Stimulated activated naive CD4-positive, alpha-beta T cell (primary cell): ENCODE results near the gene ADRA2B.
"Not testable (repeated sequence)": the region's sequence is repeated elsewhere in the genome, so short reads cannot be mapped to it uniquely, and the experiment has no call there.

Source experiments
- DNase-seq, 6 experiments: peaks; one replicate each; lab custom pipeline; 2025; lab: John Stamatoyannopoulos, UW

The ADRA2B gene

DNA sequence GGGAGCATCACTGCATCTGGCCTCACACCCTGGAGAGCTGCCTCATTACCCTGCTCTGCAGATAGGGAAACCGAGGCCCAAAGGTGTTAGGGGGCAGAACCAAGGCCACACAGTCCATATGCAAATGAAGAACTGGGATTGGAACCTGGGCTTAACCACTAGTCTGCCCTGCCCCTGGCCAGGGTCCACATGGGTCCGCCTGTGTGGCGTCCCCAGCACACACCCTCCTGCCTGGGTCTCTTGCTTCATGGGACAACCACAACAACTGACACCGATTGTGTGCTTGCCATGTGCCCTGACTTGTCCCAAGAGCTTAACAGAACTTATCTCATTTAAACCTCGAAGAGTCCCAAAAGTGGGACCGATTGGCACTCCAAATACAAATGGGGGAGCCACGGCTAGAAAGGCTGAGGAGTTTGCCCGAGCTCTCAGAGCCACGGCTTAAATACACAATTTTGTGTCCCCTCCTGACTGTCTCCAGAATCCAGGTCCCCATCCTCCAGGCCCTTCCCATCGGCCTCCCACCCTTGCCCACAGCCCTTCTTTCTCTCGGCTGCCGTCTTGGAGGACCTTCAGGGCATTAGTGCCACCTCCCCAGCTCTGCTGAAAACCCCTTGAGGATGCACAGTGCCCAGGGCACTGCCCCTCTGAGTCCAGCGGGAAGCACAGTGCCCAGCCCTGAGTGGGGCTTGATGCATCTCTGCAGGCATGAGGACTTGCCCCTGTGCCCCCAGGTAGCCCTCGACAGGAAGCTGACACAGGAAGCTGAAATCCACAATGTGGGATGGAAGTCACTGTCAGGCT, 34.6 kb upstream of the ADRA2B start:
- no peak for DNase-seq

DNA sequence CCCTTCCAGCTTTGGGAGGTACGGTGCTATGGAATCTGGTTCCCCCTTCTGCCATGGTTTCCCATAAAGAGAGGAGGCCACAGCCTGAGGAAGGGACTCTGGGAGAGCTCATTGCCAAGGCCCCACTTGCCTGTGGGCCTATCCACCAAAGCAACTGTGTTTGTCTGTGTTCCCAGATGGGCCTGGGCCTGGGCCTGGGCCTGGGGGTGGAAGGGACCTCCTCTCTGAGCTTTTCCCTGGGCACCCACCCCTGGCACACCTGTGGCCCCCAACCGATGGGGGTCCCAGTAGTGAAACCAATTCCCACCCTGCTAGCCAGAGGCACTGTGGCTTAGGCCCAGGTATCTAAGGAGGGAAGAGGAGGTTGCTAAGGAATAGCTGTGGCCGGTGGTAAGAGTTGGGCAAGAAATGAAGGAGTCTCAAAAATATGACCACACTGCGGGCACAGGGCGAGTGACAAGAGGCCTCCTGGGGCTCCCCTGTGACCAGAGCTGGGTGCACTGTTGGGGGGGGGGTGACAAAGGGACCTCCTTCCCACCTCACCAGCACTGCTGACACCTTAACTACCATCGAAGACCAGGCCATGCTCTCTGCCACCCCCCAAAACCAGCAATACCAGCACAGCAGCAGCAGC, 33.8 kb upstream of the ADRA2B start:
- no peak for DNase-seq

- DNase-seq: peak; percentile 91 to 97 (median 96)
These were observed 32.2 kb upstream of the ADRA2B start for GRCh38 chr2:96148410-96149217.

DNA sequence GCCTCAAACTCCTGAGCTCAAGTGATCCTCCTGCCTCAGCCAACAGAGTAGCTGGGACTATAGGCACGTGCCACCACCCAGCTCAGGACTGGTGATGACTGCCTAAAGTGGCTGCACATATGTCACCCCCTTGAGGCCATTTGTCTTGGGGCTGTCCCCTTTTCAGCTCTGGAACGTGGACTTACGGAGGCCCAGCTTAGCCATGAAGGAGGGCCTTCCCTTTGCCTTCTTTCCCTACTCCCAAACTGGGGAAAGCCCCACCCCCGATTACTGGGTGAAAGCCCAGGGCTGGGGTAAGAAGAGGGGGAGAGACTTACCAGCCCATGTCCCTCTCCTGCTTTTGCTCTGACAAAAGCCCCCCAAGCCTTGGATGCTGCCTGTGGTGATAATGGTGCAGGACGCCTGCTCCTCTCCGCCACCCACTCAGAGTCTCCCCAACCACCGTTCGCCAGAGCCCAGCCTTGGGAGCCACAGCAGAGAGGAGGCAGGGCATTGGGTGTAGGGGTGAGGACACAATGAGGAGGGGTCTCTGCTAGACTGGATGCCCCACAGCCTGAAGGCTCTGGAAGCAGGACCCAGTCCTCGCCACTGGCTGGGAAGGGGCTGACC, 31.3 kb upstream of the ADRA2B start:
- DNase-seq: peak in 1 of 6 experiments; percentile 27

GRCh38 chr2:96146881-96147592, 30.7 kb upstream of the ADRA2B start:
- peak in 1 of 6 experiments; percentile 42 for DNase-seq

- DNase-seq: peak; percentile 85 to 96 (median 92)
These were observed 29.9 kb upstream of the ADRA2B start for GRCh38 chr2:96146153-96146880.

- peak in 2 of 6 experiments; percentile 53 to 67 for DNase-seq
These were observed 29.4 kb upstream of the ADRA2B start for GRCh38 chr2:96145848-96146152.

DNA sequence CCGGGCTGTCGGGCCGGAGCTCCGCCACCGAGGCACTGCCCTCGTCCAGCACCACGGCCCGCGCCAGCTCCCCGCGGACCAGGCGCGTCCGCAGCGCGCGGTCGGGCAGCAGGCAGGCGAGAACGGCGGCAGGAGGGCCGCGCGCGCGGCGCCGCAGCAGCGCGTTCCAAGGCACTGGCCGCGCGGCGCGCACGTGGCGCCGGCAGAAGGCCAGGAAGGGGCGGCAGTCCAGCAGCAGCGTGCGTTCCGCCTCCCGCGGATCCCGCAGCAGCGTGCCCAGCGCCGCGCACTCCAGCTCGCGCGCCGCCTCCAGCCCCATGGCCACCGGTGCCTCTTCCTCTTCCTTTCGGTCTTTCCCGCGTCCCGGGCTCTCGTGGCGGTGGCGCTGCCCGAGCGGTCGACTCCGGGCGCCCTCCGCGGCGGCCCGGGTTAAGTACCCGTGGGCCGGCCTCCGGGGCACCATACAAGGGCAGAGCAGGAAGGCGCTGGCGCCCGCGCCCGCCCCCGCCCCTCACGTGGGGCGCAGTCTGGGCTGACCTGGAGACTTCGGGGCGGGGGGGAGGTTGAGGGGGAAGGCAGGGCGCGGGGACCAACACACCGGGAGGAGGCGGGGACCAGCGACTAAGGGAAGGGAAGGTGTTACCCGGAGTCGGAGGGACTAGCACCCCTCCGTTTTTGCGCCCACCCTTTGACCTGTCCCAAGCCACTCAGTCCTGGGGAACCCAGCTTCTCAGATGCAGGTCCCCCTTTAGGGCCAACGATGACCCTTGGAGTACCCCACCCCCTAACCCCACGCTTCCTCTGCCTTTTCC, 28.9 kb upstream of the ADRA2B start, which contains the start of gene DUSP2:
Gene DUSP2 (minus strand): TSS at position 405 of the 812 bp plus-strand sequence. CDS start 86 bp downstream, at position 319.
- peak; percentile 77 to 88 (median 80) for DNase-seq

- DNase-seq: peak; percentile 30 to 71 (median 48)
These were observed 28.2 kb upstream of the ADRA2B start for GRCh38 chr2:96144481-96145035.

DNA sequence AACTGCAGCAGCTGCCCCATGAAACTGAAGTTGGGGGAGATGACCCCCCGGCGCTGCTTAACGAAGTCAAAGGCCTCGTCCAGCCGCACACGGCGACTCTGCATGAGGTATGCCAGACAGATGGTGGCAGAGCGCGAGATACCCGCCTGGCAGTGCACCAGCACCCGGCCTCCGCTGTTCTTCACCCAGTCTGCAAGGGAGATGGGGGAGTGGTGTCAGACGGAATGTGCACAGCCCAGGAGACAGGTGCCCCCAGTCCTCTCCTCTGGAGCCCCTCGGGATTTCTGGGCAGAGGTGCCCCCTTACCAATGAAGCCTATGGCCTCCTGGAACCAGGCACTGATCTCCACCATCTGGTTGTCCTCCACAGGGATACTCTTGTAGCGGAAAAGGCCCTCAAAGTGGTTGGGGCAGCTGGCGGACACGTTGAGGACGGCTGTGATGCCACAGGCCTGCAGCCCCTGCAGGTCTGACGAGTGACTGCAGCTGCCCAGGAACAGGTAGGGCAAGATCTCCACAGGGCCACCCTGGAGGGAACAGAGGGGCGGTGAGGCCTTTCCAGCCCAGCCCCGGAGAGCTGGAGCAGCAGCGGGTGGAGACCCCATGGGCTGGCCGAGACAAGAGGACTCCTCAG, 27.6 kb upstream of the ADRA2B start:
- peak in 5 of 6 experiments; percentile 23 to 76 (median 58) for DNase-seq

- peak in 2 of 6 experiments; percentile 30 to 50 for DNase-seq
These were observed 27.0 kb upstream of the ADRA2B start for GRCh38 chr2:96143231-96143847.

DNA sequence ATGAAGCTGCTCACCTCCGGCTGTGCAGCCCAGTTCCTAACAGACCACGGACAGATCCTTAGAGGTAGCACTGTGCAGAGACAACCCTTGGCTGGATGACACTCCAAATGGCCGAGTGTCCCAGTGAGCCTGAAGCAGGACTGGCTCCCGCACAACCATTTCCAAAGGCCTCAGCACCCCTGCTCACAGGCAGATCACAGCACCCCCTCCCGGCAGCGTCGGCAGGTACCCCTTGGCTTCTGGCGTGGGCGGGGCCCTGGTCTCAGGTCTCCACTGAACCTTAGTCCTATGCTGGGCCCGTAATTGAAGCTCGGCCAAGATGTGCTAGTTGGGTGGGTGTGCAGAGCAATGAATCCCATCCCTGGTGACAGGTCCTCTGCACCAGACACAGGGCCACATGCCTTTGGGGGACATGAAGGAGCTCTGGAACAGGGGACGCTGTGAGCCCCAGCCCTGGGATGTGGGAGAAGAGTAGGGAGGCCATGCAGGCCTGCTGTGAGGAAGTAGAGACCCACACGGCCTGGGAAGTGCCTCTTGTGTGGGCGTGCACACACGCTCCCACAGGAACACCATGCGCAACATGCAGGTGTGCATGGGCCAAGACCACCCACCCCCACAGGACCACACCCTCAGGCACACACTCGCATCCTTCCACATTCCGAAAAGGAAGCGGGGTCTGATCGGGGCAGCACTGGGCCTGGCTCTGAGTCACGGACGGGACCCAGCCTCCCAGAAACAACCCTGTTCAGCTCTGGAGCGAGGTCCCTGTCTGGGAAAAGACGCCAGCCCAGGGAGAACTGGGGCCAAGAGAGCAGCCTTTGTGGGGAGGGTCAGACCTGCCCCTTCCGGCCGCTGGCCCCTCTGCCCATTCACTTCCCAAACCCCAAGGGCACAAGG, 26.1 kb upstream of the ADRA2B start:
- peak in 5 of 6 experiments; percentile 33 to 62 (median 42) for DNase-seq

GRCh38 chr2:96141624-96141967, 25.2 kb upstream of the ADRA2B start:
- DNase-seq: not testable (repeated sequence)

DNA sequence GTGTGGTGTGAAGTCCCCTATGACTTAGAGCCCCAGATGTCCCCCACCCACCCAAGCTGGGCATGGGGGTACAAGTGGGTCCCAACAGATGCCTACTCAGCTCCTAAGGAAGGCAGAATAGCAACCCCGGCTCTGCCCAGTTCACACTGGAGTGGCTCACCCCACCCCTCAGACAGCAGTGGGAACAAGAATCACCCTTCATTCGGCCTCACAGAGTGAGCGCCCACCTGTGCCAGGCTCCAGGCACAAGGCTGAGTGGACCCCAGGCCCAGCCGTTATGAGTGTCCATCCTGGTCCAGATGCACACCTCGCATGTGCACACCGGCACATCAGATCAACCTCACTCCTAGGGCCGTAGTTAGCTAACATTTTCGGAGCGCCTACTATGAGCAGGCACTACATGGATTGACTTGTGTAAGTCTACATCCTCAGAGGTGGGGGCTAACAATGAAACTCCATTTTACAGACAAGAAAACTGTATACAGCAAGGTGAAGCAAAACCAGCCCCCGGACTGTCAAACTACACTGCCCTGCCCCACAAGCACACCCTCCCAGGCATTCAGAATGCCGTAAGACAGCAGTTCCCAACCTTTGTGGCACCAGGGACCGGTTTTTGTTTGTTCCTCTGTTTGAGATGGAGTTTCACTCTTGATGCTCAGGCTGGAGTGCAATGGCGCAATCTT, 24.7 kb upstream of the ADRA2B start:
- no peak for DNase-seq

DNA sequence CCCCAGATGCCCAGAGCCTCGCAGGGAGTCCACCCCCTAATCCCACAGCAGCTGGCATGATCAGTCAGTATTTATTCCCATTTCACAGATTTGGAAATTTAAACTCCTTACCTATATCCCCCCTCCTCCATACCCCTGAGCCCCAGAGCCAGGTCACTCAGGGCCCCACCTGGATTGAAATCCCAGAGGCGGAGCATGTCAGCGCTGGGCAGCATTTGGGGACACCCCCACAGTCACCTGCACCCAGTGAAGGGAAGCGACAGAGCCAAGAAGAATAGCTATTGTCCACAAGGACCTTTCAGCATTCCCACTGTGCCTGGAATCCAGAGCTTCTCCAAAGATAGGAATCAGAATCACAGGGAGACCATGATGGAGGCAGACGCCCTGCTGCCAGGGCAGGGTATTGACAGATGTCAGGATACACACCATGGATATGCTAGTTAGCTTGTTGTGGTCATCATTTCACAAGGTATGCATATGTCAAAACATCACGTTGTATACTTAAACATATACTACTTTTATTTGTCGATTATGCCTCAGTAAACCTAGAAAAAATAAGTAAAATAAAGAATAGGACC, 22.9 kb upstream of the ADRA2B start:
- DNase-seq: no peak
